IgD-negative memory B cell (primary cell): ENCODE results near the gene PYGB. TPM values are rescaled to one million over a fixed set of nuclear protein-coding genes. Genes with fewer than 3 reads are reported as not detected.
"Not testable (repeated sequence)": the region's sequence is repeated elsewhere in the genome, so short reads cannot be mapped to it uniquely, and the experiment has no call there.

ENCODE experiments used
- H3K27ac Mint-ChIP-seq, 3 donors: one replicate each; pipeline ENCODE4 v1.8.0; 2020 to 2022; ENCODE audit warnings: mild to moderate bottlenecking in 3 of 3, mixed read lengths in 3 of 3, moderate library complexity in 1 of 3
- H3K27me3 Mint-ChIP-seq: one replicate; pipeline ENCODE4 v1.8.0; 2021; ENCODE audit warnings: mixed read lengths
- H3K36me3 Mint-ChIP-seq: one replicate; pipeline ENCODE4 v1.8.0; 2020; ENCODE audit warnings: mild to moderate bottlenecking, mixed read lengths
- H3K4me1 Mint-ChIP-seq, 3 donors: one replicate each; pipeline ENCODE4 v1.8.0; 2020 to 2022; ENCODE audit warnings: mixed read lengths in 3 of 3, mild to moderate bottlenecking in 1 of 3
- H3K4me3 Mint-ChIP-seq, 4 donors: one replicate each; pipeline ENCODE4 v1.8.0; 2020 to 2022; ENCODE audit warnings: mild to moderate bottlenecking in 4 of 4, mixed read lengths in 4 of 4, moderate library complexity in 3 of 4
- H3K9me3 Mint-ChIP-seq, 3 donors: one replicate each; pipeline ENCODE4 v1.8.0; 2020 to 2021; ENCODE audit warnings: mixed read lengths in 3 of 3, mild to moderate bottlenecking in 1 of 3
- polyA plus RNA-seq: library from polyadenylated mRNA; unstranded; fragments of 300-500 nt; fragmentation: Illumina TruSeq; gene quantifications from one replicate; pipeline ENCODE4 v1.2.3, GENCODE V29; 2021

Gene PYGB
- polyA plus RNA-seq, 1 donor from 2014 or later, result 27.6 TPM

DNA sequence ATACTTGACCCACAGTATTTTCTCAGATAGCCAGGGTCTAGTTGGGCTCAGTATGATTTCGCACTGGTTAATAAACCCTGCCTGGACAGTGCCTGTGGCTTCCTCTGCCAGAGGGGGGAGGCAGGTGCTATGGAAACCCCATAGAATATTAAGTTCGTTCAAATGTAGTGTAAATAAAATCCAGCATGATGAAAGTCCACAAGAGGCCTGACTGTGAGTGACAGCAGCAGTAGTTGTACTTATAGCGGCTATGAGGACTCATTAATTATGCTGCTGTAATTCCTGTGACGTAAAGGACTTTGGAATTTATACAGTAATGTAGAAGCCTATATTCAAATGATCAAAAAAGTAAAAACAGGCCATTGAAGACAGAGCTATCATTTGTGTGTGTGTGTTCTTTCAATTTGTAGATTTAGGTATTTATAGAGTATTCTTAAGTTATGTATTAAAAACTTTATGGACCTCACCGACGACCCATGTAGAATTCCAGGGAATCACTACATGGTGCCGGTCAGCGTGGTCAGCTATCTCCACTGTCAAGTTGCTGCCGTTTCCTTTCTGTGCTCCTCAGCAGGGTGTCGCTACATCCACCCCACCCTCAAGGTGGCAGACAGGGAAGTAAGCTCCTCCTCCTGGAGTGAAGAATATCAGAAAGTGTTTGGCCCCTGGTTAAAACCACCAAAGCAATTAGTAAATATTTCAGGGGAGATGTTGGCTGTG, 10.0 kb downstream of the PYGB start:
- Mint-ChIP-seq H3K27me3 (no peaks in the 10 kb centered on the region), H3K4me3 (no peak overlapping the region), H3K36me3 (peaks cover 8% of the 10 kb centered on the region), H3K9me3 (peaks cover 0 to 4% (median 0%) of the 10 kb centered on the region in 3 donors), H3K4me1 (peaks cover 0 to 4% (median 2%) of the 10 kb centered on the region in 3 donors), H3K27ac (no peak overlapping the region)

DNA sequence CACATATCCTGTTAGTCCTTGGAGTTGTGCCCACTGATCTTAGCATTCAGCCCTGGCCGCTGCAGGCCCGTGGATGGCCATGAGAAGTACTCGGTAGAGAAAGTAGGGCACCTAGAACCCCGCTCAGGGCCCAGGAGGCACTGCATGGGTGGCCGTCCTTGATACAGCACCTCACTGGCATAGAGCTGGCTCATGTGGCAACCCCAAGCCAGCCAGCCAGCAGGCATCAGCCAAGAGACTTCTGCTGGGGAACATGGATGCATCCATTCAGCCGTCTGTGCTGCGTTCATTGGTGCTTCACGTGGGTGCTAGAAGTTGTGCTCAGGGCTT, 10.6 kb downstream of the PYGB start:
- Mint-ChIP-seq H3K4me3 (no peak overlapping the region), H3K27ac (no peak overlapping the region), H3K9me3 (peaks cover 0 to 4% (median 0%) of the 10 kb centered on the region in 3 donors), H3K27me3 (no peaks in the 10 kb centered on the region), H3K36me3 (peaks cover 10% of the 10 kb centered on the region), H3K4me1 (peaks cover 2 to 5% (median 4%) of the 10 kb centered on the region in 3 donors)

DNA sequence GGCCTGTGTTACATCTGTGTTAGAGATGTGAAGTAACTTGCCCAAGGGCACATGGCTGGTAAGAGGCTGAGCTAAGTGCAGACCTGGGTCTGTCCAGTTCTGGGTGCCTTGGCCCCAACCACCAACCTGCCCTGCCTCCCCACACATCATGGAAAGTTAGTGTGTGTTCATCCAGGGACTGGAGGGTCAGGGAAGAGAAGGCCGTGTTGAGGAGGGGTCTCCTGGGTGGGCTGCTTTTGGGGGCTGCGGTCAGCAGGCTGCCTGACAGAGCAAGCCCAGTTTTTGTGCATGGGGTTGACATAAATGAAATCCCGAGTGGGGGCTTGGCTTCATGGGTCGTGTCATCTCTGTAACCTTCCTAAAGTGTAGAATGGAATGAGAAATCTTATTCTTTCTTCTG, 10.9 kb downstream of the PYGB start:
- Mint-ChIP-seq H3K27me3 (no peaks in the 10 kb centered on the region), H3K4me1 (peaks cover 2 to 5% (median 4%) of the 10 kb centered on the region in 3 donors), H3K4me3 (no peak overlapping the region), H3K9me3 (peaks cover 0 to 4% (median 0%) of the 10 kb centered on the region in 3 donors), H3K27ac (peak overlapping the region in 1 of 3 donors; percentile 63), H3K36me3 (peaks cover 10% of the 10 kb centered on the region)

DNA sequence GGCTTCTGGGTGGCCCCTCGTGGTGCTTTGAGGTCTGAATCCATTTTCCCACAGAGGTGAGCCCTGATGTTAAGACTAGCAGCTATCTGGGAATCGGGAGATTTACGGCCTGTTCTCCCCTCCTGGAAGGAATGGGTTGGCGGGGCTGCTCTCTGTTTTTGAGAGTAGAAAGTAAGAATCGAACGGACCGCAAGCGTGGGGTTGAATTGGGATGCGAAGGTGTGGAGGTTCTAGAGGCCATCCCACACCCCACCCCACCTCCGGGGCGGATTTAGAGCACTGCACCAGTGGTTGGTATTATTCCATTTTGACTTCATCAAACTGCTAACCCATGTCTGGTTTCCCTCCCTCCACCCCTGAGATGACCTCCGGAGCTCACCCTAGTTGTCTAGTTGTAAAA, 11.5 kb downstream of the PYGB start:
- Mint-ChIP-seq H3K27ac (no peak overlapping the region), H3K4me3 (no peak overlapping the region)

DNA sequence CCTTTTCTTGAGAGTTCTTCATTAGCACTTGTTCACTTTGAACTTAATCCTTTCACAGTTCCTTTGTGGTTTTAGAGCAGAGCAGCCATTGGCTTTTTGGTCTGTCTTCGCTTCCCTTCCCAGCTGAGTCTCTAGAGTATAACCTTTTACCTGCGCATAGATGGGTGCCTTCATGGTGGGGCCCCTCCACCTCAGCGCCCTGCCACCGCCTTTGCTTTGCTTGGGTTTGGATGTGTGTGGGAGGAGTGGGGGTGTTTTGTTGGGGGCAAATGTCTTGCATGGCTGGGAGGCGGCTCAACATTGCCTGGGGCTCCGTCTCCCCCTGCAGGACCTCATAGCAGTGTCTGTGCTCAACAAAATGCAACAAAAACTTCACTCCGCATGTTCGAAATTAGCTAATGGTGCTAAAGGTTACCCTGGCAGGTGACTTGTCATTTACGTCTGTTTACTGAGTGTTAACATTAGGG, 11.9 kb downstream of the PYGB start:
- Mint-ChIP-seq H3K27ac (no peak overlapping the region), H3K9me3 (peaks cover 0 to 4% (median 0%) of the 10 kb centered on the region in 3 donors), H3K36me3 (peaks cover 17% of the 10 kb centered on the region)

More for the DNA sequence above, 11.5 kb downstream of the PYGB start:
- H3K36me3 Mint-ChIP-seq, result peaks cover 13% of the 10 kb centered on the region
- no peaks in the 10 kb centered on the region for H3K27me3 Mint-ChIP-seq
- H3K4me1 Mint-ChIP-seq, result peaks cover 2 to 5% (median 4%) of the 10 kb centered on the region in 3 donors
- peaks cover 0 to 4% (median 0%) of the 10 kb centered on the region in 3 donors for H3K9me3 Mint-ChIP-seq

DNA sequence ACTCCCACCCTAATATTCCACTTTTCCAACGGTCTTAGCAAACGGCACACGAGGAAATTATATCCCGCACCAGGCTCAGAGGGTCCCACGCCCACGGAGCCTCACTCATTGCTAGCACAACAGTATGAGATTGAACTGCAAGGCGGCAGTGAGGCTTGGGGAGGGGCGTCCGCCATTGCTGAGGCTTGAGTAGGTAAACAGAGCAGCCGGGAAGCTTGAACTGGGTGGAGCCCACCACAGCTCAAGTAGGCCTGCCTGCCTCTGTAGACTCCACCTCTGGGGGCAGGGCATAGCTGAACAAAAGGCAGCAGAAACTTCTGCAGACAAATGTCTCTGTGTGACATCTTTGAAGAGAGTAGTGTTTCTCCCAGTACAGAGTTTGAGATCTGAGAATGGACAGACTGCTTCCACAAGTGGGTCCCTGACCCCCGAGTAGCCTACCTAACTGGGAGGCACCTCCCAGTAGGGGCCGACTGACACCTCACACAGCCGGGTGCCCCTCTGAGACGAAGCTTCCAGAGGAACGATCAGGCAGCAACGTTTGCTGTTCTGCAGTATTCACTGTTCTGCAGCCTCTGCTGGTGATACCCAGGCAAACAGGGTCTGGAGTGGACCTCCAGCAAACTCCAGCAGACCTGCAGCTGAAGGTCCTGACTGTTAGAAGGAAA, 13.0 kb downstream of the PYGB start:
- H3K27ac Mint-ChIP-seq, H3K4me1 Mint-ChIP-seq, H3K27me3 Mint-ChIP-seq, H3K9me3 Mint-ChIP-seq, H3K4me3 Mint-ChIP-seq: not testable (repeated sequence)
- peaks cover 20% of the 10 kb centered on the region for H3K36me3 Mint-ChIP-seq

More for the DNA sequence above, 11.9 kb downstream of the PYGB start:
- H3K27me3 Mint-ChIP-seq, result no peaks in the 10 kb centered on the region
- H3K4me1 Mint-ChIP-seq, result peaks cover 0 to 5% (median 4%) of the 10 kb centered on the region in 3 donors
- H3K4me3 Mint-ChIP-seq, result no peak overlapping the region

DNA sequence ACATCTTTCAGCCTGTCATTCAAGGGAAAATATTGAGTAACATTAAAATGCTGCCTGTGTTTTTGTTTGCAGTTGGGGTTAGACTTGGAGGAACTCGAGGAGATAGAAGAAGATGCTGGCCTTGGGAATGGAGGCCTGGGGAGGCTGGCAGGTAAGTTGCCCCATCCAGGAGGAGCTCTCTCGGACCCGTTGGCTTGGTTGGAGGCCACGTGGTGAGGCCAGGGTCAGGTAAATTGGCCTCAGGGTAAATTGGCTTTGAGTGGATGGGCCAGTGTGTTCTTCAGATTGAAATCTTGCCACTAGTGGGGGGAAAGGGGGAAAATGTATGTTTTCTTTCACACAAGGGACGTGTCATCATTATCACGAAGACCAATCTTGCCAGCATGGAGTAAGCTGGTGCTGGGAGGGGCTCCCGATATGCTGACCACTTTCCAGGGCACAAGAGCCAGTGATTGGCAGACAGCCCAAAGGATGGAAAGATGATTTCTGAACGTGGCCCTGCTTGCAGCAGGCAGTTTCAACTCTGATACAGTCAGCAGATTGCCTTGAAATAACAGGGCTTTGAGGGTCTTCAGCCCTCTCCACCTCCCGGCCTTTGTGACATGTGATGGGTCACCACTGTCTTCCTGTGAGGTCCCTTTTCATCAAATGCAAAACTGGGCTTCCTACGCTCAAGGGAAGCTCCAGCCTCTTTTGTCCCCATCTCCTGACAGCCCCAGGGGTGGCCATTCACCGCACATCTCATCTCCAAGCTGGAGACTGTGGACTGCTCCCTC, 21.4 kb downstream of the PYGB start:
- Mint-ChIP-seq H3K4me3 (no peak overlapping the region), H3K27me3 (no peaks in the 10 kb centered on the region), H3K9me3 (peaks cover 0 to 1% (median 0%) of the 10 kb centered on the region in 3 donors), H3K36me3 (peaks cover 12% of the 10 kb centered on the region), H3K27ac (no peak overlapping the region), H3K4me1 (peaks cover 4 to 11% (median 7%) of the 10 kb centered on the region in 3 donors)

DNA sequence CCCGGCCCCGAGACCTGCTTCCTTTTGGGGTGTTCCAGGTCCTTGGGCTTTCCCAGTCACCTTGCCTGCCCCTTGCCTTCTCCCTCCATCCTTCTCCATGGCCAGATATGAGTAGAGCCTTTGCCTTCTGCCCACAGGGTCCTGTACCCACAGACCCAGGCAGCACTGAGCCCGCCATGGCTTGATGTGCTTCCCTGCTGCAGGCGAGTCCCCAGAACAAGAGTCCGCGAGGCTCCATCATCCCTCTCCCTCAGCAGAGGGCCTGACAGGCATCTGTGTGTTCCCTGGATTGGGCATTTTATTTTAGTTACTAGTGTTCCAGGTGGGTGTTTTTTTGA, 21.9 kb downstream of the PYGB start:
- peaks cover 0 to 1% (median 0%) of the 10 kb centered on the region in 3 donors for H3K9me3 Mint-ChIP-seq
- no peak overlapping the region for H3K4me3 Mint-ChIP-seq
- no peaks in the 10 kb centered on the region for H3K27me3 Mint-ChIP-seq
- peak overlapping the region in 1 of 3 donors; percentile 65 for H3K27ac Mint-ChIP-seq
- peaks cover 8% of the 10 kb centered on the region for H3K36me3 Mint-ChIP-seq
- H3K4me1 Mint-ChIP-seq, result peaks cover 4 to 11% (median 7%) of the 10 kb centered on the region in 3 donors

DNA sequence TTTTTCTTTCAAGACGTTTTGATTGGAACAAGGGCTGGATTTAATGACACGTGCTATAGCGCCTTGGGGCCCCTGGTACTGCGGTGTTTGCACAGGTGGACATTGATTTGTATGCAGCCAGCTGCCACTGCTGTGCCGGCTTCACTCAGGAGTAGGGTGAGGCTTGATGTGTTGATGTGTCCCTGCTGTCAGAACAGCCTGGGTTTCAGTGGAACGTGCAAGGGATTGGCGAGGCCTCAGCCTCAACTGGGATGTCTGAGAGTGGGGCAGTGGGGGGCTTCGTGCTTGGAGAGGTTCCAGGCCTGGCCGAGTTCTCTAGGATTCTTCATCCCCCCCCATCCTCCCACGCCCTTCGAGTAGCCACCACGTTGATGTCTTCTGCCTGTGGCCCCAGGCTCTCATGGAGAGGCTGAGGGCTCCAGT, 23.0 kb downstream of the PYGB start:
- H3K4me3 Mint-ChIP-seq, result no peak overlapping the region
- H3K4me1 Mint-ChIP-seq, result peaks cover 4 to 11% (median 7%) of the 10 kb centered on the region in 3 donors
- H3K27ac Mint-ChIP-seq, result no peak overlapping the region
- H3K27me3 Mint-ChIP-seq, result no peaks in the 10 kb centered on the region
- no peaks in the 10 kb centered on the region for H3K9me3 Mint-ChIP-seq
- peaks cover 5% of the 10 kb centered on the region for H3K36me3 Mint-ChIP-seq

DNA sequence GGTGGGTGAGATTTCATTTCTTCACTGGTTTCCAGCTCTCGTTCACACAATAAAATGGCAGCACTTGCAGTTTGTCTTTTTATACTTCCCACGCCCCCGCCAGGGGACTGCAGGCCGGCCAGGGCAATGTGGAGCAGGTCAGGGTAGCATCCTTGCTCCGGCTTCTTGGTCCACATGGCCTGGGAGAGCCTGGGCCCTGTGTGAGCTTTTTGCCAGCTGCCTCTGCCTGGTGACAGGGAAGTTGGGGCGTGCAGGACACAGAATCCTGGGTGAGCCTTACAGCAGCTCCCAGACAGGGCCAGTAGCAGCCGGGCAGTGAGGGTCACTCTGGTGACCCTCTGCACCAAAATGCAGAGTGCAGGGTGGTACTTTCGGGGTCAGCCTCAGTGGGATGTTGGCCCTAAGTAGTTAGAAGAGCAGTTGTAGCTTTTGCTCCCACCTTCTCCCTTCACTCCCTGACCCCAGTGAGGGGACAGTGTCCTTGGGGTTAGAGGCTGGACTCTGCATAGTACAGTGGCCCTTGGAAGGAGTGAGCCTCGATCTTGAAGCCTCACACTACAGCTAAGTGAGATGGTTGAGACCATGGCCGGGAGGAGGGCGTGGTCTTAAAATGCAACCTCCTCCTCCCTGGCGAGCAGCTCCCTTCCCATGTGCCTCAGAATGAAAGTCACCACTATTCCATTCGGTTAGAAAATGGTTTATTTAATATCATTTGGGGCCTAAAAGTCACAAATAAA, 23.8 kb downstream of the PYGB start:
- Mint-ChIP-seq H3K27me3 (no peaks in the 10 kb centered on the region), H3K27ac (no peak overlapping the region), H3K36me3 (peaks cover 5% of the 10 kb centered on the region), H3K4me3 (no peak overlapping the region), H3K4me1 (peaks cover 4 to 11% (median 5%) of the 10 kb centered on the region in 3 donors), H3K9me3 (no peaks in the 10 kb centered on the region)

DNA sequence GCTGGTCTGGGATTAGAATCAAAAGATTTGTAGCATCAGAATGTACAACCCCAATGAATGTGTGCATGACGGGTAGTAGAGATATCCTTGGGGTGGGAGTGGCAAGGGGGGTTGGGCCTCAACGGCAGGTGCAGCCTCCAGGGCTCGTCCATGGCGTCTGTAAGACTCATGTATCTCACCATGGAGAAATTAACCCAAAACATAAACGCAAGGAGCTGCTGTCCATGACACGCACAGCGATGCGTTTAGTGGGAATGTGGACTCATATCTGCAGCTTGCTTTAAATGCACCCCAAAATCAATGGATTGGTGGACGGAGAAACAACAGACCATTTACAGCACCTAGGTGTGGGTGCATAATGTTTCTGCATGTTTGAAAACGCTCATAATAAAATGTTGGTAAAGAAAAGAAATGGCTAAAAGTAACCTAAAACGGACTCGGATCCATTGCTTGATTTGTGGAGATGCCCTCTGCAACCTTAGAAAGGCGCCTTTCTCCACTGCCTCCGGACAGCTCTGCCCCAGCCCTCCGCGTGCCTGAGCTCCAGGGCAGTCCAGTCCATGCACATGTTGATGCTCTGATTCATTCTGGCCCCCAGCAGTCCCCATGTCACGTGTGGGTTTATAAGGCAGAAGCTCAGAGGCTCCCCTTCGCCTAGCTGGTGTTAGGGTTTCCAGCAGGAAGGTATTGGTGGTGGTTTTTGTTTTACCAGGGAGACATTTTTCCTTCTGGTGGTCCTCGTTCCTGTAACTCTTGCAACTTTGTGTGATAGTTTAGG, 24.5 kb downstream of the PYGB start:
- H3K27ac Mint-ChIP-seq, result no peak overlapping the region
- peaks cover 0 to 3% (median 0%) of the 10 kb centered on the region in 3 donors for H3K4me1 Mint-ChIP-seq
- H3K9me3 Mint-ChIP-seq, result no peaks in the 10 kb centered on the region
- no peaks in the 10 kb centered on the region for H3K36me3 Mint-ChIP-seq
- H3K27me3 Mint-ChIP-seq, result no peaks in the 10 kb centered on the region
- H3K4me3 Mint-ChIP-seq, result no peak overlapping the region

DNA sequence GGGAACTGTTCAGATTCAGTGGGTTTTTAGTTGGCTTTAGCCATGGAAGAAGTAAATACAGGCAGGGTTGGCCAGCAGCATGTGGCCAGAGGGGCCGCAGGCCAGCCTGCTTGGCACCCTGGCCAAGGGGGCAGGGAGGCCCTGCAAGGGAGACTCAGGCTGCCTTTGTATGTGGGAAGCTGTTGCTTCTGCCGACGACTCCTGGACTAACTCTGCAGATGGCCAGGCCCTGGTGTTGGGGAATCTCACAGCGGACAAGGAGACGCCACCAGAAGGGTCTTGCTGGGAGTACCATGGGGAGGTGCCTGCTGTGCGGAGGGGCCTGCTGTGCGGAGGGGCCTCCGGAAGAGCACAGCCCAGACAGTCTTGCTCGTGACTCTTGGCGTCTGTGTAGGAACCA, 25.2 kb downstream of the PYGB start:
- Mint-ChIP-seq H3K4me1 (no peaks in the 10 kb centered on the region), H3K36me3 (no peaks in the 10 kb centered on the region), H3K9me3 (no peaks in the 10 kb centered on the region), H3K27me3 (no peaks in the 10 kb centered on the region), H3K4me3 (no peak overlapping the region), H3K27ac (no peak overlapping the region)

DNA sequence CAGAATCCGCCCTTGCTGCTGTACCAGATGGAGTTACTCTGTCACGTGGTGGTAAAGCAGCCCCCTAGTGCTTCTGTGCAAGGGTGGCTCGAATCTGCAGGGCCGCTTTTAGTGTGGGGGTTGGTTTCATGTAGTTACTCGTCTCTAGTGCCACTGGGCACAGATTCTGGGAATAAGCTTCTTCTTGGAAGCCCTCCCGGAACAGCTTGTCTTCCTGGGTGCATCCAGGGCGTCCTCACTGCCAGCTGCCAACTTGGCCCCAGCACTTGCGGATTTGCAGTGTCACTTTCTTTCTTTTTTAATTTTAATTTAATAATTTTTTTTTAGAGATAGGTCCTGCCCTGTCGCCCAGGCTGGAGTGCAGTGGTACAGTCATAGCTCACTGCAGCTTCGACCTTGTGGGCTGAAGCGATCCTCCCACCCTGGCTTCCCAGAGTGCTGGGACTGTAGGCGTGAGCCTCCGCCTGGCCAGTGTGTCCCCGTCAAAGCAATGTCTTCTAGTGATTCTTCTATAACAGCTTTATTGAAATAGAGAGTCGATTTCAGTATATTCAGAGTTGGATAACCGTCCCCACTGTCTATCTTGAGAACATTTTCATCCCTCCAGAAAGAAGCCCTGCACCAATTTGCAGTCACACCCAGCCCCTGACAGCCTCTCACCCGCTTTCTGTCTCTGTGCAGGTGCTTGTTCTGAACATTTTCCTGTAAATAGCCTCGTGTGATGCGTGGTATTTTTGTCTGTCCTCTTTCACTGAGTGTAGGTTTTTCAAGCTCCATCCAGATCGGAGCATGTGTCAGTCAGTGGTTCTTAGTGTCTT, 25.9 kb downstream of the PYGB start:
- H3K36me3 Mint-ChIP-seq, result no peaks in the 10 kb centered on the region
- no peak overlapping the region for H3K27ac Mint-ChIP-seq
- H3K4me1 Mint-ChIP-seq, result no peaks in the 10 kb centered on the region
- H3K4me3 Mint-ChIP-seq, result no peak overlapping the region
- no peaks in the 10 kb centered on the region for H3K9me3 Mint-ChIP-seq
- no peaks in the 10 kb centered on the region for H3K27me3 Mint-ChIP-seq
